T-cell (primary cell): ENCODE results near the gene FOXC1. TPM values are rescaled to one million over a fixed set of nuclear protein-coding genes. Genes with fewer than 3 reads are reported as not detected.
A peak's percentile ranks its signal among the peaks of the same experiment; 100 is the strongest.

Experiments used
- ATAC-seq, 4 experiments: fragments of 200-7000 bp in 3 of 4; fragments of 150-1000 bp in 1 of 4; cut with Tn5 transposase; replicated peaks in 1 of 4; 1 replicate in 3 of 4; 2 replicates in 1 of 4; pipeline ENCODE4 v1.10.0; 2021; ENCODE audit warnings: moderate library complexity in 3 of 4, mild to moderate bottlenecking in 2 of 4, moderate number of reproducible peaks in 1 of 4
- CTCF ChIA-PET, 2 donors: fragments of 300-600 bp; sonication (Branson Sonifier 250); formaldehyde crosslinking; loops; one replicate each; lab custom pipeline; 2022; ENCODE audit warnings: antibody characterized with exemption in 2 of 2; lab: Charles Lee
- POLR2A ChIA-PET, 2 donors: fragments of 300-600 bp; sonication (Branson Sonifier 250); formaldehyde crosslinking; loops; one replicate each; lab custom pipeline; 2022; ENCODE audit warnings: antibody characterized with exemption in 2 of 2; lab: Charles Lee
- DNase-seq, 35 experiments: peaks; one replicate each; pipeline versions ENCODE4 v3.0.0 to v3.0.0-alpha.2; 2013 to 2023
- H3K27ac ChIP-seq: one replicate; pipeline ENCODE4 v1.5.1; 2013; ENCODE audit warnings: low read length
- H3K27me3 ChIP-seq, 2 experiments: replicated peaks in 1 of 2; 1 replicate in 1 of 2; 2 replicates in 1 of 2; pipeline versions ENCODE4 v1.6.1 to v1.7.0; 2013; ENCODE audit warnings: low read length in 1 of 2, mixed read lengths in 1 of 2; ENCODE audit not compliant: control insufficient read depth in 2 of 2, insufficient read depth in 2 of 2; ENCODE audit errors: extremely low read depth in 1 of 2
- H3K36me3 ChIP-seq, 2 donors: 1 replicate in 1 of 2; 2 replicates in 1 of 2; pipeline versions ENCODE4 v1.6.1 to v1.7.0; 2013; ENCODE audit warnings: low read length in 1 of 2; ENCODE audit not compliant: control insufficient read depth in 2 of 2, insufficient read depth in 1 of 2; ENCODE audit errors: extremely low read depth in 1 of 2
- H3K4me1 ChIP-seq, 2 experiments: 1 replicate in 1 of 2; 2 replicates in 1 of 2; pipeline versions ENCODE4 v1.6.1 to v1.7.0; 2013; ENCODE audit warnings: low read length in 2 of 2, mixed read lengths in 1 of 2; ENCODE audit not compliant: insufficient read depth in 2 of 2, control insufficient read depth in 1 of 2; ENCODE audit errors: extremely low read depth in 1 of 2
- H3K4me3 ChIP-seq, 2 donors: 1 replicate in 1 of 2; 2 replicates in 1 of 2; pipeline versions ENCODE4 v1.5.1 to v1.7.0; 2013; ENCODE audit warnings: mild to moderate bottlenecking in 2 of 2, low read length in 1 of 2, moderate library complexity in 1 of 2; ENCODE audit not compliant: control insufficient read depth in 1 of 2; ENCODE audit errors: extremely low read depth in 1 of 2
- H3K9me3 ChIP-seq: 2 replicates; pipeline ENCODE4 v1.7.0; 2013
- H3K27ac Mint-ChIP-seq, 2 donors: one replicate each; pipeline ENCODE4 v1.8.0; 2020 to 2021; ENCODE audit warnings: mild to moderate bottlenecking in 2 of 2, mixed read lengths in 2 of 2
- H3K27me3 Mint-ChIP-seq, 2 donors: one replicate each; pipeline ENCODE4 v1.8.0; 2021 to 2022; ENCODE audit warnings: mixed read lengths in 2 of 2
- H3K36me3 Mint-ChIP-seq: one replicate; pipeline ENCODE4 v1.8.0; 2021; ENCODE audit warnings: mixed read lengths
- H3K4me1 Mint-ChIP-seq, 3 donors: one replicate each; pipeline ENCODE4 v1.8.0; 2020 to 2022; ENCODE audit warnings: mixed read lengths in 3 of 3, mild to moderate bottlenecking in 1 of 3
- H3K4me3 Mint-ChIP-seq, 3 donors: one replicate each; pipeline ENCODE4 v1.8.0; 2020 to 2022; ENCODE audit warnings: mild to moderate bottlenecking in 3 of 3, mixed read lengths in 3 of 3, moderate library complexity in 3 of 3
- H3K9me3 Mint-ChIP-seq, 3 donors: one replicate each; pipeline ENCODE4 v1.8.0; 2020 to 2022; ENCODE audit warnings: mixed read lengths in 3 of 3
- WGBS: methylation state at CpG from one replicate; pipeline ENCODE4 v1.1.5; 2013; ENCODE audit warnings: missing lambda C conversion rate; ENCODE audit not compliant: insufficient coverage; 5-methylcytosine and 5-hydroxymethylcytosine counted together
- total RNA-seq, 35 experiments: library from RNA in 6 of 35; stranded (reverse) in 6 of 35; fragments of 120-200 nt in 1 of 35; gene quantifications; one replicate each; pipeline versions ENCODE4 v1.2.1 to v1.2.4 and lab custom pipeline; 2013 to 2026

The FOXC1 gene
- total RNA-seq, 5 donors from 2014 or later (not counting 1 experiment from before 2014, with no cell fraction given) = 0.09 to 0.15 (median 0.12) TPM; not detected in 2

DNA sequence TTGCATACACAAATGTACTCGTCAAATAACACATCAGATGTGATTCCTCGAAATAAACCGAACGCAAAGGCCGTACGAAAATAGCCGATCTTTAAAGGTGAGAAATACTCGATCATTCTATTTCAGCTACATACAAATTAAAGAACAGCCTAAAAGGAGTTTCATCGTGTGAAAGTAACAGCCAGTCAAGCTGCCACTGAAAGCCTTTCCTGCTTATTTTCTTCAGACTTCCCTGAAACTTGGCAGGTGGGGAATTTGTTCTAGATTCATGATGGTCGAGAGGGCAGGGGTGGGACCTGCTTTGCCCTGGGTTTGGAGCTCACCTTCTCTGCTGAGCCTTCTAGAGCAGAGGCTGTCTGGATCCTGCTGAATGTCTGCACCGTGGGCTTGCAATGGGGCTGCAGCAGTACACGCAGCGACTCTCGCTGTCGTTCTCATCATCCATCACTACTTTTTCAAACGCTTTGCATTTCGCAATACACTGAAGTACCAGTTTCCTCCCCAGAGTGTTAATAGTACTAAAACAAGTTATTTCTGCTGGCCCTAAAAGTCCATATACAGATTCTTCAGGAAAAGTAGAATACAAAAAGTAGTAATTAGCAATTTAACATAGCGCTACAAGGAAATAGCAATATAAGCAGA, 16.2 kb downstream of the FOXC1 start:
- ChIA-PET CTCF (interaction anchor here in 1 of 2 donors (1.1 kb wide), 1 partner anchor 8 kb away, joined by 5 read pairs; no protein-coding TSS in a partner anchor), POLR2A (no interaction called here)
- Histone ChIP-seq H3K27me3 (peaks cover 14 to 52% of the 10 kb centered on the region in 2 experiments), H3K36me3 (no peaks in the 10 kb centered on the region), H3K9me3 (no peaks in the 10 kb centered on the region), H3K4me3 (no peak overlapping the region), H3K27ac (no peak overlapping the region), H3K4me1 (peaks cover 10 to 15% of the 10 kb centered on the region in 2 experiments)
- no peak for ATAC-seq
- WGBS = 63% methylated on average over 8 of the region's 18 CpGs
- Mint-ChIP-seq H3K27me3 (peaks cover 64 to 74% of the 10 kb centered on the region in 2 donors), H3K9me3 (no peaks in the 10 kb centered on the region), H3K27ac (no peak overlapping the region), H3K4me3 (peak overlapping the region in 2 of 3 donors; percentile 75 to 83), H3K4me1 (peaks cover 17 to 18% (median 17%) of the 10 kb centered on the region in 3 donors), H3K36me3 (peaks cover 26% of the 10 kb centered on the region)
- DNase-seq = no peak

DNA sequence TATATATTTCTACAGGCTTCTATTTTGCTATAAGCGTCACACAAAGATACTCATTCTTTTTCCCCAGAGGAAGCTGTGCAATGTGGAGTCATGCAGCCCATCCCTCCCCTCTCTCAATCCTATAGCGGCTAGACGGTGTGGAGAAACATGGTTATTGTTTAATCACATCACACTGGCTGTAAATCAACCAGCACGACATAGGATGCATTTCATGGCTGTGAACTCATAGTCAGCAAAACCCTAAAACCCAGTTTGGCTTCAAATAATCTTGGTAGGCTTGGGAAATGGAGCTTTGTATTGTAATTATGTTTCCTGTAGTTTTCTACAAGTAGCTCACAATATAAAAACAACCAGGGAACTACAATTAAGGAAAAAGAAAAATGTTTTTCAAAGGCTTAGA, 16.8 kb downstream of the FOXC1 start:
- POLR2A ChIA-PET = no interaction called here
- peaks cover 12 to 47% of the 10 kb centered on the region in 2 experiments for H3K27me3 ChIP-seq
- WGBS = no CpG with 5 or more reads among the region's 4 CpGs

DNA sequence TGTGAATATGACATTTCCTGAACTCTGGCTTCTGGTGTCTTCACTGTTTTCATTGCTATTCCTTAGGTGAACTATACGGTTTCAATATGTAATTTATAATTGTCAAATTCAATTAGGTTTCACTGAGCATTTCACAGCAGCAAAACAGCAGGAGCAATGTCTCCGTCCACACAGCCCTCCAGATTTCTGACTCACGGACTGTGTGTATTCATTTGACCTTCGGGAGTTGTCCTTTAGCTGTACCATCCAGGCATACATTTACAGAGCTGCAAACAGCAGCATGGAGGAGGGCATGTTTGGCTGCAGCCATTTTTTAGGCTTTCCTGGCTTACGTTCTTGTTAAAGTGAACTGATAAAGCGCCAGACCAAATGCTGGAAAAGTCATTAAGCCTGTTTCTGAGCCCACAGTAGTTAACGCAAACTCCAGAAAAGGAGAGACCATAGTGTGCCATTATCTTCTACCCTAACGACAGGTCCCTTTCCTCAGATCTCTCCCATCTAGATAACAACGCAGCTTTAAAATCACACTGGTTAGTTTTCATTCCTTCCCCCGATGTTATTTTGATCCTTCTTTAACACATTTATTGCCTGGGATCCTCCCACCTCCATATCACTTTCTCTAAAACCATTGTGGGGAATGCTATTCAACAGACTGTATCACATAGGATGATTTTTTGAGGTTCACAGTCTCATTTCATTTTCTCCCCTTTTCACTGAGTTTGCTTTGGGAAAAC, 18.3 kb downstream of the FOXC1 start:
- Mint-ChIP-seq H3K36me3 (peaks cover 16% of the 10 kb centered on the region), H3K27me3 (peaks cover 54 to 56% of the 10 kb centered on the region in 2 donors), H3K4me1 (peaks cover 17 to 18% (median 17%) of the 10 kb centered on the region in 3 donors), H3K9me3 (no peaks in the 10 kb centered on the region), H3K4me3 (no peak overlapping the region), H3K27ac (no peak overlapping the region)
- CTCF ChIA-PET = interaction anchor here in 1 of 2 donors (0.7 kb wide), 1 partner anchor 476 kb away, joined by 3 read pairs; no protein-coding TSS in a partner anchor
- H3K4me3 ChIP-seq = no peak overlapping the region
- no peak for ATAC-seq
- H3K4me1 ChIP-seq = peaks cover 10 to 15% of the 10 kb centered on the region in 2 experiments
- WGBS = 86% methylated on average over 7 of the region's 10 CpGs
- no peak overlapping the region for H3K27ac ChIP-seq
- H3K36me3 ChIP-seq = no peaks in the 10 kb centered on the region
- DNase-seq = no peak
- peaks cover 12 to 39% of the 10 kb centered on the region in 2 experiments for H3K27me3 ChIP-seq
- POLR2A ChIA-PET = no interaction called here
- H3K9me3 ChIP-seq = no peaks in the 10 kb centered on the region

More for the DNA sequence above, 16.8 kb downstream of the FOXC1 start:
- DNase-seq (no peak), ATAC-seq (no peak)
- H3K4me3 ChIP-seq = no peak overlapping the region
- Mint-ChIP-seq H3K27ac (no peak overlapping the region), H3K4me1 (peaks cover 17 to 18% (median 17%) of the 10 kb centered on the region in 3 donors), H3K4me3 (peak overlapping the region in 1 of 3 donors; percentile 83), H3K9me3 (no peaks in the 10 kb centered on the region), H3K27me3 (peaks cover 62 to 70% of the 10 kb centered on the region in 2 donors), H3K36me3 (peaks cover 26% of the 10 kb centered on the region)
- H3K36me3 ChIP-seq = no peaks in the 10 kb centered on the region
- peaks cover 10 to 15% of the 10 kb centered on the region in 2 experiments for H3K4me1 ChIP-seq
- CTCF ChIA-PET = interaction anchor here in 1 of 2 donors (1.1 kb wide), 1 partner anchor 9 kb away, joined by 5 read pairs; no protein-coding TSS in a partner anchor
- H3K27ac ChIP-seq = no peak overlapping the region
- H3K9me3 ChIP-seq = no peaks in the 10 kb centered on the region

DNA sequence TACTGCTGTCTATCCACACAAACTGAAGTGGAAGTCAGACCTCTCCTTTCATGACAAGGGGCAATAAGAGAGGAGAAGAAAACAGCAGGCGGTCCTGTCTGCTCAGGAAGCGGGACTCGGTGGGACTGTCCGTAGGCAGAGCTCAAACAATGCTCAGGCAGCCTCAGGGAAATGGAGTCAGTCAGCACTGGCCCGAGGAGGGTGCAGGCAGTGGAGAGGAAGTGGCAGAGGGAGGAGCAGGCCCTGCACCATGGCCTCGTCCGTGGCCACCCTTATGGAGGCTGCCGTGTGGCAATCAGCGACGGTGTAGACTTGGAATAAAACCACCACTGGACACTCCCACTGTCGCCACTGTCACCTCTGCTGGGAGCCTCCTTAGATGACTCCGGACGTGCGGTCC, 19.6 kb downstream of the FOXC1 start:
- peaks cover 15 to 17% (median 15%) of the 10 kb centered on the region in 3 donors for H3K4me1 Mint-ChIP-seq
- H3K27ac ChIP-seq = no peak overlapping the region
- no peaks in the 10 kb centered on the region for H3K9me3 Mint-ChIP-seq
- H3K36me3 Mint-ChIP-seq = peaks cover 15% of the 10 kb centered on the region
- no peak for DNase-seq
- no peaks in the 10 kb centered on the region for H3K9me3 ChIP-seq
- POLR2A ChIA-PET = no interaction called here
- CTCF ChIA-PET = no interaction called here
- no peak overlapping the region for H3K27ac Mint-ChIP-seq
- H3K4me3 Mint-ChIP-seq = no peak overlapping the region
- no peaks in the 10 kb centered on the region for H3K36me3 ChIP-seq
- H3K4me1 ChIP-seq = peaks cover 10 to 12% of the 10 kb centered on the region in 2 experiments
- ATAC-seq = no peak
- H3K27me3 ChIP-seq = peaks cover 12 to 41% of the 10 kb centered on the region in 2 experiments
- peaks cover 50 to 55% of the 10 kb centered on the region in 2 donors for H3K27me3 Mint-ChIP-seq
- WGBS = 91% methylated on average over 12 of the region's 14 CpGs
- no peak overlapping the region for H3K4me3 ChIP-seq

DNA sequence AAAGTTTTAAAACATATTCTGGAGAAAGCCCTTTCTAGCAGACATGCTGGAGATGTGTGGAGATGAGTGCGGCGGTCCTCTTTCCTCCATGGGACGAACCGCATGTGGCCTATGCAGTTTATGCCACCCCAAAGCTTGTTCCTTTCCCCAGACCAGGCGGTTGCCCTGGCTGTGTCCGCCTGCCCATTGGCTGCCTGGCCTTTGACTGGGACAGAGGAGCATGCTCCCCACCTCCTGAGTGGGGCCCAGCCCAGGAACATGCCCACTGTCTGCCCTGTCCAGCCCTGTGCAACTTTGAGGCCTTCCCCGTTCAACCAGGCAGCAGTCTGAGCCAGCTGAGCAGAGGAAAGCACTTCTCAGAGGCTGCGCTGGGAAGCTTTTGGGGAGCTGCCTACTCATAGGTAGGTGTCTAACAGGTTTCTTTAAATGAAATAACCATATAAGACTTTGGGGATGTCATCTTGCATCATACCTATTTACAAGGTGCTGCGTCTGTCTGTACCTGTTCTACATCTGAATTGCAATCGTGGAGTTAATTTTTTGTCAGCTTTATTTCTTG, 20.6 kb downstream of the FOXC1 start:
- 95% methylated on average over 4 of the region's 10 CpGs for WGBS

DNA sequence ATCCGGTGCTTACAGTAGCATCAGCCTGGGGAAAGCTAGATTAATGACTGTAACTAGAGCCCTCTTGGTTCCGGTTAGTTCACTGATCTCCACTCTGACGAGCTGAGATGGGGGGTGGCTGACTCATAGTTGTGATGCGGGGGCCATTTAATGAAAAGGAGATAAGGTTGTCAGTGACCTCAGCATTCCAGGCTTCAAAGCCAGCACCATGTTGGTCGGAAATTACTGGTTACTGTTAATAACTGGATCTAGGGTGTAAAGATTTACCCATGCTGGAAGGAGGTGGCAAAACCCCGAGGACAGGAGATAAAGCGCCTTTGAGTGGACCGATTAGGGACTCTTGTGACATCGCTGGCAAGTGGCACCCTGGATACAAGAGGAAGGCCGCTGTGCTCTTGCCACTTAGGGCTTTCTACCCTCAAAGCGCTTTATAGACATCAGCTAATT, 21.1 kb downstream of the FOXC1 start:
- H3K36me3 Mint-ChIP-seq = peaks cover 18% of the 10 kb centered on the region
- no peaks in the 10 kb centered on the region for H3K9me3 ChIP-seq

More for the DNA sequence above, 20.6 kb downstream of the FOXC1 start:
- Mint-ChIP-seq H3K9me3 (no peaks in the 10 kb centered on the region), H3K4me3 (no peak overlapping the region), H3K27me3 (peaks cover 44 to 55% of the 10 kb centered on the region in 2 donors), H3K4me1 (peaks cover 11 to 13% (median 12%) of the 10 kb centered on the region in 3 donors), H3K27ac (no peak overlapping the region), H3K36me3 (peaks cover 18% of the 10 kb centered on the region)
- ChIA-PET CTCF (no interaction called here), POLR2A (no interaction called here)
- Histone ChIP-seq H3K27me3 (peaks cover 12 to 31% of the 10 kb centered on the region in 2 experiments), H3K9me3 (no peaks in the 10 kb centered on the region), H3K4me3 (no peak overlapping the region), H3K27ac (no peak overlapping the region), H3K4me1 (peaks cover 2 to 4% of the 10 kb centered on the region in 2 experiments), H3K36me3 (no peaks in the 10 kb centered on the region)
- DNase-seq = no peak
- no peak for ATAC-seq

More for the DNA sequence above, 21.1 kb downstream of the FOXC1 start:
- no peak overlapping the region for H3K27ac ChIP-seq
- no peak overlapping the region for H3K4me3 ChIP-seq
- CTCF ChIA-PET = no interaction called here
- Mint-ChIP-seq H3K27me3 (peaks cover 39 to 52% of the 10 kb centered on the region in 2 donors), H3K9me3 (no peaks in the 10 kb centered on the region), H3K4me3 (no peak overlapping the region), H3K27ac (no peak overlapping the region), H3K4me1 (peaks cover 7 to 8% (median 7%) of the 10 kb centered on the region in 3 donors)
- POLR2A ChIA-PET = no interaction called here
- H3K27me3 ChIP-seq = peaks cover 9 to 29% of the 10 kb centered on the region in 2 experiments
- ATAC-seq = no peak
- 95% methylated on average over 5 of the region's 11 CpGs for WGBS
- no peaks in the 10 kb centered on the region for H3K36me3 ChIP-seq
- DNase-seq = no peak
- H3K4me1 ChIP-seq = no peaks in the 10 kb centered on the region
